Mesothelial cell of epicardium (in vitro differentiated cells): Measurements from ENCODE around the gene MPST. TPM values are rescaled to one million over a fixed set of nuclear protein-coding genes. Genes with fewer than 3 reads are reported as not detected.

ENCODE experiments used
- DNase-seq, 2 experiments: peaks; one replicate each; pipeline ENCODE4 v3.0.0; 2021; ENCODE audit warnings: low spot score in 2 of 2; ENCODE audit not compliant: unreplicated experiment in 2 of 2
- H3K27ac Mint-ChIP-seq: 2 replicates; pipeline ENCODE4 v1.8.0; 2021; ENCODE audit warnings: mixed read lengths
- H3K27me3 Mint-ChIP-seq: 2 replicates; pipeline ENCODE4 v1.8.0; 2021; ENCODE audit warnings: low read depth, mixed read lengths
- H3K36me3 Mint-ChIP-seq: 2 replicates; pipeline ENCODE4 v1.8.0; 2021; ENCODE audit warnings: mixed read lengths
- H3K4me1 Mint-ChIP-seq: 2 replicates; pipeline ENCODE4 v1.8.0; 2021; ENCODE audit warnings: mixed read lengths
- H3K4me3 Mint-ChIP-seq: 2 replicates; pipeline ENCODE4 v1.8.0; 2021; ENCODE audit warnings: mild to moderate bottlenecking, moderate library complexity, mixed read lengths
- H3K9me3 Mint-ChIP-seq: 2 replicates; pipeline ENCODE4 v1.8.0; 2021; ENCODE audit warnings: mixed read lengths
- total RNA-seq: library from RNA; stranded (reverse); gene quantifications from 3 replicates; pipeline ENCODE4 v1.2.1, GENCODE V29; 2021
- TF ChIP-seq, protein P1 (sequence below): fragments of 200-600 bp; sonication (generic); IDR thresholded peaks from one replicate; pipeline ENCODE4 v1.5.0; 2021; ENCODE audit warnings: antibody characterized with exemption; ENCODE audit not compliant: unreplicated experiment

Gene MPST
- total RNA-seq, 1 donor from 2014 or later = 55.8 TPM

DNA sequence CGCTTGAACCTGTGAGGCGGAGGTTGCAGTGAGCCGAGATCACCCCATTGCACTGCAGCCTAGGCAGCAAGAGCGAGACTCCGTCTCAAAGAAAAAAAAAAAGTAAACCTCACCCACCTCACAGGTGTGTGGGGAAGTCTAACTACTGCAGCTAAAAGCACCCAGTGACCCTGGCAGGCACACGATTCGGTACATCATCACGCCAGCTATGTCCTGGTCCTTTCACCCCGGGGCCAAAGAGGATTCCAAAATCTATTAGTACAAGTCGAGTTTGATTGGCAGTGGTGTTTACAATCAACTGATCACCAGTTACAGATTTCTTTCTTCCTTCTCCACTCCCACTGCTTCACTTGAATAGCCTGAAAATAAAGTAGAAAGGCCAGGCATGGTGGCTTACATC lies 6.6 kb upstream of the MPST start:
- no peaks in the 10 kb centered on the region for H3K36me3 Mint-ChIP-seq
- no peak overlapping the region for H3K4me3 Mint-ChIP-seq
- H3K9me3 Mint-ChIP-seq = no peaks in the 10 kb centered on the region
- H3K27me3 Mint-ChIP-seq = peaks cover 6% of the 10 kb centered on the region
- TF ChIP-seq, protein P1, sequence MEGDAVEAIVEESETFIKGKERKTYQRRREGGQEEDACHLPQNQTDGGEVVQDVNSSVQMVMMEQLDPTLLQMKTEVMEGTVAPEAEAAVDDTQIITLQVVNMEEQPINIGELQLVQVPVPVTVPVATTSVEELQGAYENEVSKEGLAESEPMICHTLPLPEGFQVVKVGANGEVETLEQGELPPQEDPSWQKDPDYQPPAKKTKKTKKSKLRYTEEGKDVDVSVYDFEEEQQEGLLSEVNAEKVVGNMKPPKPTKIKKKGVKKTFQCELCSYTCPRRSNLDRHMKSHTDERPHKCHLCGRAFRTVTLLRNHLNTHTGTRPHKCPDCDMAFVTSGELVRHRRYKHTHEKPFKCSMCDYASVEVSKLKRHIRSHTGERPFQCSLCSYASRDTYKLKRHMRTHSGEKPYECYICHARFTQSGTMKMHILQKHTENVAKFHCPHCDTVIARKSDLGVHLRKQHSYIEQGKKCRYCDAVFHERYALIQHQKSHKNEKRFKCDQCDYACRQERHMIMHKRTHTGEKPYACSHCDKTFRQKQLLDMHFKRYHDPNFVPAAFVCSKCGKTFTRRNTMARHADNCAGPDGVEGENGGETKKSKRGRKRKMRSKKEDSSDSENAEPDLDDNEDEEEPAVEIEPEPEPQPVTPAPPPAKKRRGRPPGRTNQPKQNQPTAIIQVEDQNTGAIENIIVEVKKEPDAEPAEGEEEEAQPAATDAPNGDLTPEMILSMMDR = no peak
- DNase-seq = no peak
- H3K27ac Mint-ChIP-seq = no peak overlapping the region
- peaks cover 6% of the 10 kb centered on the region for H3K4me1 Mint-ChIP-seq

DNA sequence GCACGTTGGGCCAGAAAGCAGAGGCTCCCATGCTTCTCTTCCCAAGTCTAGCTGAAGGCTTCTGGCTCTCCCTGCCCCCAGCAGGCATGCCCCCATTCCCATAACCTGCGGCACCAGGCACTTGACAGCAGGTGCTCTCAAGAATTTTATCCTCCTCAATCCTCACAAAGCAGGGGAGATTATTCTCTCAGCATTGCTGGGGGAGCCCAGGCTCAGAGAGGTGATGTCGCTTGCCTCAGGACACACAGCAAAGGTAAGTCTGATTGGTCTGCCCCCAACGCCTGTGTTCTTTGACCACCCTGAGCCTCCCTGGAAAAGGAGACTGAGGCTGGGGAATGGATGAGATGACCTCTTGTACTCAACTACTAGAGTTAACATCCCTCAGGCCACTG lies 5.1 kb upstream of the MPST start:
- H3K27ac Mint-ChIP-seq = no peak overlapping the region
- no peaks in the 10 kb centered on the region for H3K36me3 Mint-ChIP-seq
- H3K4me1 Mint-ChIP-seq = peaks cover 9% of the 10 kb centered on the region
- TF ChIP-seq, protein P1 = no peak
- DNase-seq = no peak
- no peak overlapping the region for H3K4me3 Mint-ChIP-seq
- peaks cover 2% of the 10 kb centered on the region for H3K27me3 Mint-ChIP-seq
- no peaks in the 10 kb centered on the region for H3K9me3 Mint-ChIP-seq

DNA sequence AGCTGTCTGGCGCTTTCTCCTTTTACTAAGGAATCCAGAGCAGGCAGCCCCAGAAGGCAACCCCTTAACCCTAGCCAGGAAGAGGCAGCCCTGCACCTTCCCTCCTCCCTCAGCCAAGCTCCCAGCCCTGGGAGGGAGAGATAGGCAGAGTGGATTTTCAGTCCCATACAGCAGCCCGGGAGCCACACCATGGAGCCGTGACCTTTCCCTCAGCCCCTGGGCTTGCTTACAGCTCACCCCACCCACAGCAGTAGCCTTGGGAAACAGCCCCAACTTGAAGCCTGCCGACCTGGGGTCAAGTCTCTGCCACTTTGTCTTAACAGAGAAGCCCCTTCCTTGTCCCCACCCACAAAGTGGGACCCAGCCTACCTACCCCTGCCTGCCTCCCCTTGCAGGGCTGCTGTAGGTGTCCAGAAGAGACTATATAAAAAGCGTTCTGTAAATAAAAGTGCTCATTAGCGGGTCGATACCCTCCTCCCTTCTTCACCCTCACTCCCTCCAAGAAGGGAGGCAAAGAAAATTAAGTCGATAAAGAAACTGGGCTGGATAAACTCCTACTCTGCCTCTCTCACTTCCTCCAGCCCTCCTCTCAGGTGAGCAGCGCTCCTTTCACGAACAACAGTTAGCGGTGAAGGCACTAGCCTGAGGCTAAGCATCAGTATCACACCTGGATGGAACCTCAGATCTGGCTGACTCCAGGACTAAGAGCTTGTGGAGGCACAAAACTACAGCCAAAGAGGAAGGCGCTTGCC lies 4.5 kb upstream of the MPST start:
- H3K4me3 Mint-ChIP-seq = no peak overlapping the region
- no peaks in the 10 kb centered on the region for H3K9me3 Mint-ChIP-seq
- H3K27me3 Mint-ChIP-seq = no peaks in the 10 kb centered on the region
- no peak for DNase-seq
- peaks cover 10% of the 10 kb centered on the region for H3K4me1 Mint-ChIP-seq
- no peaks in the 10 kb centered on the region for H3K36me3 Mint-ChIP-seq
- H3K27ac Mint-ChIP-seq = no peak overlapping the region
- TF ChIP-seq, protein P1 = no peak

DNA sequence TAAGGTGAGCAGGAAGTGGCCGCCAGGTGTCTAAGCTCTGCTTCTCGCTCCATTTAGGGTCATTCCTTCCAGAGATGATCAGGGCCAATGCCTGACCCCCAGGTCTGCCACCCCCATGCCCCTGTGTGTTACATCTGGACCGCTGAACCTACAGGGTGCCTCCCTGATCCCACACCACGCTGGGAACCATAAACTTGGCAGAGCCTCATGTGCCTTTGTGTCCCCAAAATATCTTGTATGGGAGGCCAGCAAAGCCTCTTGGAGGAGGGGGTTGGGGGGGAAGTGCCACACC lies 4.0 kb upstream of the MPST start:
- TF ChIP-seq, protein P1 = no peak
- Mint-ChIP-seq H3K4me1 (peaks cover 16% of the 10 kb centered on the region), H3K4me3 (no peak overlapping the region), H3K27me3 (no peaks in the 10 kb centered on the region), H3K9me3 (no peaks in the 10 kb centered on the region), H3K27ac (no peak overlapping the region), H3K36me3 (no peaks in the 10 kb centered on the region)
- no peak for DNase-seq

DNA sequence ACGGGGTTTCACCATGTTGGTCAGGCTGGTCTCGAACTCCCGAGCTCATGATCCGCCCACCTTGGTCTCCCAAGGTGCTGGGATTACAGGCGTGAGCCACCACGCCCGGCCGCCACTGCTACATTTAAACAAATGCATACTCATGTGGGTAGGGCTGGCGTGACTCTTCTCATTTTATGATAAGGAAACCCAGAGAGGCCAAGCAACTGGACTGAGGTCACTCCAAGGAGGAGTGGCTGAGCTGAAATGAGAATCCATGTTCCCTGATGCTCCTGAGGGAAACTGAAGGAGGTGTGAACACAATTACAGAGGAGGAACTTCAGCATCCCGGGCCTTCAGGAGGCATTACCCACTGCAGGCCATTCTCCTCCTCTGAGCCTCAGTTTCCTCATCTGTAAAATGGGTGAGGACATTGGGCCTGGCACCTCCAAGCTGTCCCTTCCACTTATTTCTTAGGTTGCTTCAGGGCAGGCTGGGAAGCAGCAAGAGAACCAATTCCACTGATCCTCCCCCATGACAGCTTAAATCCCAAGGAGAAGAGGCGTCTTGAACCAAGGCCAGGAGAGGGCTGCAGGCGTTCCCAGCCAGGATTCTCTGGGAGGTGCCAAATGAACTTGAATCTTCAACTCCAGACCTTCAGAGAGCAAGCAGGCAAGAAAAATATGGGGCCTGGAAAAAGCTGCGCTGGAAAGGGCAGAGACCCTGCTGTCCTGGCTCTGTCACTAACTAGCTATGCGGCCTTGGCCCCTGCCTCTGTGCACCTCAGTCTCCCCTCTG lies 3.2 kb upstream of the MPST start:
- TF ChIP-seq, protein P1 = no peak
- peak overlapping the region; percentile 15 for H3K4me3 Mint-ChIP-seq
- no peaks in the 10 kb centered on the region for H3K9me3 Mint-ChIP-seq
- DNase-seq = no peak
- H3K36me3 Mint-ChIP-seq = no peaks in the 10 kb centered on the region
- H3K27me3 Mint-ChIP-seq = no peaks in the 10 kb centered on the region
- H3K4me1 Mint-ChIP-seq = peaks cover 20% of the 10 kb centered on the region
- H3K27ac Mint-ChIP-seq = no peak overlapping the region
